Right atrium auricular region (tissue), 2 donors: ENCODE results near the gene TOMM70. TPM values are rescaled to one million over a fixed set of nuclear protein-coding genes. Genes with fewer than 3 reads are reported as not detected.

Experiments
- DNase-seq: peaks from one replicate; pipeline ENCODE4 v3.0.0-alpha.2; 2019; ENCODE audit warnings: low spot score
- H3K27ac ChIP-seq, 2 donors: fragments of 200-600 bp; sonication (generic); 1 replicate in 1 of 2; 2 replicates in 1 of 2; pipeline ENCODE4 v1.5.1; 2016 to 2019
- H3K27me3 ChIP-seq, 2 donors: fragments of 200-600 bp; sonication (generic); one replicate each; pipeline versions ENCODE4 v1.5.1 to v1.6.0; 2017 to 2019
- H3K36me3 ChIP-seq: fragments of 200-600 bp; sonication (generic); one replicate; pipeline ENCODE4 v1.5.1; 2016
- H3K4me1 ChIP-seq, 2 donors: fragments of 200-600 bp; sonication (generic); one replicate each; pipeline versions ENCODE4 v1.5.1 to v1.6.0; 2017 to 2019
- H3K4me3 ChIP-seq, 2 donors: fragments of 200-600 bp; sonication (generic); 1 replicate in 1 of 2; 2 replicates in 1 of 2; pipeline ENCODE4 v1.5.1; 2017 to 2019; ENCODE audit warnings: mild to moderate bottlenecking in 1 of 2, moderate library complexity in 1 of 2
- H3K9me3 ChIP-seq, 2 donors: fragments of 200-600 bp; sonication (generic); one replicate each; pipeline ENCODE4 v1.5.1; 2019
- total RNA-seq, 2 donors: library from RNA; depleted of rRNA; stranded (reverse); fragments of >200 nt; gene quantifications; one replicate each; pipeline ENCODE4 v1.1.0, GENCODE V29; 2016
- TF ChIP-seq, protein P1 (sequence below), 2 donors: fragments of 200-600 bp; sonication (generic); IDR thresholded peaks; one replicate each; pipeline ENCODE4 v1.5.1; 2019; ENCODE audit warnings: antibody characterized with exemption in 2 of 2

TOMM70 gene
- total RNA-seq, 2 donors from 2014 or later, result 29.7 to 44.2 TPM

DNA sequence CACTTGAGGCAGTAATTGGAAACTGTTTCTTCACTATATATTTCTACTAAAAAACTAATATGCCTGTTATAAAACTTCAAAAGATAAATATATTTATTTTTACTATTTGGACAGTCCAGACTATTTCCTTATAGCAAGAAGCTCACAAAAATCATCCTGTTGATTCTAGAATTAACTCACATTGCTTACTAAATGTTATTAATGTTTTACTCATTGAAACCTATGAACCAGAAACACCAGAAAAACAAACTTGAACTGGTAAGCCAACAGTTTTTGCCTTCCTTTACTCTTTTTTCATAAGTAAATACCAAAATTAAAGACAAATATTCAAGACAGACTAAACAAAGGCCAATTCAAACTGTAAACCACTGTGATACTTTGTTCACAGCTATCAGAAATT, 26.4 kb downstream of the TOMM70 start:
- H3K9me3 ChIP-seq, result no peaks in the 10 kb centered on the region
- no peak overlapping the region for H3K27ac ChIP-seq
- H3K4me3 ChIP-seq, result no peak overlapping the region
- H3K36me3 ChIP-seq, result peaks cover 56% of the 10 kb centered on the region
- no peaks in the 10 kb centered on the region for H3K27me3 ChIP-seq
- no peak for DNase-seq
- no peaks in the 10 kb centered on the region for H3K4me1 ChIP-seq
- TF ChIP-seq, protein P1, sequence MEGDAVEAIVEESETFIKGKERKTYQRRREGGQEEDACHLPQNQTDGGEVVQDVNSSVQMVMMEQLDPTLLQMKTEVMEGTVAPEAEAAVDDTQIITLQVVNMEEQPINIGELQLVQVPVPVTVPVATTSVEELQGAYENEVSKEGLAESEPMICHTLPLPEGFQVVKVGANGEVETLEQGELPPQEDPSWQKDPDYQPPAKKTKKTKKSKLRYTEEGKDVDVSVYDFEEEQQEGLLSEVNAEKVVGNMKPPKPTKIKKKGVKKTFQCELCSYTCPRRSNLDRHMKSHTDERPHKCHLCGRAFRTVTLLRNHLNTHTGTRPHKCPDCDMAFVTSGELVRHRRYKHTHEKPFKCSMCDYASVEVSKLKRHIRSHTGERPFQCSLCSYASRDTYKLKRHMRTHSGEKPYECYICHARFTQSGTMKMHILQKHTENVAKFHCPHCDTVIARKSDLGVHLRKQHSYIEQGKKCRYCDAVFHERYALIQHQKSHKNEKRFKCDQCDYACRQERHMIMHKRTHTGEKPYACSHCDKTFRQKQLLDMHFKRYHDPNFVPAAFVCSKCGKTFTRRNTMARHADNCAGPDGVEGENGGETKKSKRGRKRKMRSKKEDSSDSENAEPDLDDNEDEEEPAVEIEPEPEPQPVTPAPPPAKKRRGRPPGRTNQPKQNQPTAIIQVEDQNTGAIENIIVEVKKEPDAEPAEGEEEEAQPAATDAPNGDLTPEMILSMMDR (IDR thresholded peaks at IDR 0.05), result no peak

DNA sequence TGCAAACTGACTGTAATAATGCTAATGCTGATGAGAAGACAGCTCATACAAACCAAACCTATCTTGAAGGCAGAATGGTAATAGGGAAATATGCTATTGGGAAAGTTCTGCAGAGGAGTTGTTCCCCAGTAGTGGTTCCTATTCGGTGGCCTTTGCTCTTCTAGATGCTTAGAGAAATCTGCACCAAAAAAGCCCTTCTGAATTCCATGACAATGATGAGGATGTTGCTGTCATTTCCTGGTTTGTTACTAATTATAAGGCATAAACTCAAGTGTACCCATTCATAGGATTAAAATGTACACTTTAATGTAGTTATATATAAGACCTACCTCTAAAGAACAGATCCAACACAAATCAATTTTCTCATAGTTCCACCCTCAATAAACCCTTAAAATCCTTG, 30.1 kb downstream of the TOMM70 start:
- TF ChIP-seq, protein P1 (IDR thresholded peaks at IDR 0.05), result no peak
- peaks cover 56% of the 10 kb centered on the region for H3K36me3 ChIP-seq
- no peaks in the 10 kb centered on the region for H3K9me3 ChIP-seq
- H3K27ac ChIP-seq, result no peak overlapping the region
- H3K4me3 ChIP-seq, result no peak overlapping the region
- DNase-seq, result no peak
- no peaks in the 10 kb centered on the region for H3K4me1 ChIP-seq
- no peaks in the 10 kb centered on the region for H3K27me3 ChIP-seq

DNA sequence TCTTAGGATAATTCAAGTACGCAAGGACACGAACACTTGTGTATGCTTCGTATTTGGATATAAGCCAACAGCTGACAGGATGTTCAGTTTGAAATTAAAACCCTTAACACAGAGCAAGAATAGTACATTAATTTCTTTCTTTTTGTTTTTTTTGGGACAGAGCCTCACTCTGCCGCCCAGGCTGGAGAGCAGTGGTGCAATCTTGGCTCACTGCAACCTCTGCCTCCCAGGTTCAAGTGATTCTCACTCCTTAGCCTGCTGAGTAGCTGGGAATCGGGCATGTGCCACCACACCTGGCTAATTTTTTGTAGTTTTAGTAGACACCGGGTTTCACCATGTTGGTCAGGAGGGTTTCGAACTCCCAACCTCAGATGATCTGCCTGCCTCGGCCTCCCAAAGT, 32.4 kb downstream of the TOMM70 start:
- H3K4me3 ChIP-seq, result no peak overlapping the region
- TF ChIP-seq, protein P1 (IDR thresholded peaks at IDR 0.05), result no peak
- no peak overlapping the region for H3K27ac ChIP-seq
- no peaks in the 10 kb centered on the region for H3K9me3 ChIP-seq
- DNase-seq, result no peak
- no peaks in the 10 kb centered on the region for H3K4me1 ChIP-seq
- no peaks in the 10 kb centered on the region for H3K27me3 ChIP-seq
- peaks cover 80% of the 10 kb centered on the region for H3K36me3 ChIP-seq

DNA sequence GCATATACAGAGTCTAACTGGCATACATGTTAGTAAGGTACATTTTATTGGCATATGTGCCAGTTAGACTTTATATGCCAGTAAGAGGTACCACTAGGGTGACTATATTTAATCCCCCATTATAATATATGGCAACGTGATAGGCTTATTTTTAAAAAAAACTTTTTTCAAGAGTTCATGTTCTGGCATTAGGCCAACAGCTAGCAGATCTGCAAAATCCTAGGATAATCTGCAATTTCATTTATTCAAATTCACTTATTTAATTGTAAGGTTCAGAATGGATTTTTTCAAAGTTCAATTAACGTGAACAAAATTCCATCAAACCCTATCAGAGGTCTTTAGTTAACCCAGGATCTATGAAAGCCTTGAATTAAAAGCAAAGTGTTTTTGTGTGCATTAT, 34.5 kb downstream of the TOMM70 start:
- Histone ChIP-seq H3K36me3 (peaks cover 73% of the 10 kb centered on the region), H3K4me3 (no peak overlapping the region), H3K9me3 (peaks cover 0 to 6% of the 10 kb centered on the region in 2 donors), H3K27me3 (no peaks in the 10 kb centered on the region), H3K4me1 (no peaks in the 10 kb centered on the region), H3K27ac (no peak overlapping the region)
- no peak for DNase-seq
- TF ChIP-seq, protein P1 (IDR thresholded peaks at IDR 0.05), result no peak

DNA sequence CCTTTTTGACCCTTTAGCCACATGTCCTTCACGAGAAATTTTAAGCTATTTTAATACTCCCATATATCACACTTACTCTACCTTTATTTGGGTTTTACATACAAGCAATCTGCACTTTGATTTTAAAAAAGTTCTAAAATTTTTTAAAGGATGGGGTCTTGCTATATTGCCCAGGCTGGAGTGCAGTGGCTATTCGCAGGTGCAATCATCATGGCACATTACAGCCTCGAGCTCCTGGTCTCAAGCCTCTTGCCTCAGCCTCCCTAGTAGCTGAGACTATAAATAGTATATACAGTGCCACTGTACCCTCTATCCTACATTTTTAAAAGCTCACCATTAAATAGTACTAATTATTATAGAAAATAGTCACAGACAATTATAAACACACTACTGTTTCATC, 36.5 kb downstream of the TOMM70 start:
- DNase-seq, result no peak
- TF ChIP-seq, protein P1 (IDR thresholded peaks at IDR 0.05), result no peak
- Histone ChIP-seq H3K36me3 (peaks cover 64% of the 10 kb centered on the region), H3K27me3 (no peaks in the 10 kb centered on the region), H3K9me3 (peaks cover 0 to 6% of the 10 kb centered on the region in 2 donors), H3K27ac (no peak overlapping the region), H3K4me3 (no peak overlapping the region), H3K4me1 (no peaks in the 10 kb centered on the region)

DNA sequence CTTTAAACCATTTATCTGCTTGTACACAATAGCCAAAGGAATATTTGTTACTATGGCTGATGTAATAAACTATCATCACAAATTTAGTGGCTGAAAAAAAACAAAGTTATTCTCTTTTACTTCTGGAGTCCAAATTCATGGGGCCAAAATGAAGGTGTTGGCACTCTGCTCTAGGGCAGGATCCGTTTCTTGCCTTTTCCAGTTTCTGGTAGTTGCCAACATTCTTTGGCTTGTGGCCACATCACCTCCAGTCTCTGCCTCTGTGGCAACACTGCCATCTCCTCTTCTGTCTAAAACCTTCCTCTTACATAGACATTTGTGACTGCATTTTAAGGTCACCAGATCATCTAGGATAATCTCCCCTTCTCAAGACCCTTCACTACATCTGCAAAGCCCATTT, 39.0 kb downstream of the TOMM70 start:
- peaks cover 0 to 6% of the 10 kb centered on the region in 2 donors for H3K9me3 ChIP-seq
- peaks cover 48% of the 10 kb centered on the region for H3K36me3 ChIP-seq
- H3K4me1 ChIP-seq, result no peaks in the 10 kb centered on the region

More for the DNA sequence above, 39.0 kb downstream of the TOMM70 start:
- TF ChIP-seq, protein P1 (IDR thresholded peaks at IDR 0.05), result no peak
- DNase-seq, result no peak
- H3K27ac ChIP-seq, result no peak overlapping the region
- no peaks in the 10 kb centered on the region for H3K27me3 ChIP-seq
- no peak overlapping the region for H3K4me3 ChIP-seq
